ENCODE results near the gene DLGAP4.

DNA sequence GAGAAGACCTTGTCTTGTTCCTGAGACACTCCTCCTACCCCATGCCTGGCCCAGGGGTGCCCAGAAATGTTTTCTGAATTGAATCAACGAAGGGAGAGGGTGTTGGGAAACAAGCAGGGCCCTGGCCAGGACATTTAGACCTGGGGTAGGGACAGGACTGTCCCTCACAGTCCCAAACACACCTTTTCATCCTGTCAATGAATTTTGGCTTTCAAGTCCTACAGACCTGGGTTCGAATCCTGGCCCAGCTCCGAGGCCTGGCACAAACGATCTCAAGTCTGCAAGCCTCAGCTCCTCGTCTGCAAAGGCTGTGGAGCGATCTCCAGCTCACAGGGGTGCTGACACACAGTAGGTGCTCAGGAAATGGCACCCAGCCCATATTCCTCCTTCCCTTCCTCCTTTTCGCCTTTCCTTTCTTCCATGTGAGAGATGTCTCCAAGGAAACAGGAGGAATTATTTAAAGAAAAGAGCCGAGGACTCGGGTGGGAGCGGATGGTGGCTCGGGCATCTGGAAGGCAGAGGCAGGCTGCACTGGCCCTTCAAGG lies 7.3 kb upstream of the DLGAP4 start:
- TF ChIP-seq GMEB1 (CRISPR knock-in tag; IDR thresholded peaks at IDR 0.05) (no peak), CBFA2T2 (conservative IDR thresholded peaks at IDR 0.05) (no peak), TOE1 (IDR thresholded peaks at IDR 0.05; ENCODE audit: borderline replicate concordance) (no peak), TOE1 (CRISPR knock-in tag; IDR thresholded peaks at IDR 0.05; ENCODE audit: borderline replicate concordance, low read depth) (no peak), FOXK2 (conservative IDR thresholded peaks at IDR 0.05 in 1 of 2, IDR thresholded peaks at IDR 0.05 in 1 of 2; ENCODE audit: low read depth in 2 of 2) (no peak), ZZZ3 (IDR thresholded peaks at IDR 0.05) (no peak), KLF1 (tag; IDR thresholded peaks at IDR 0.05) (no peak), ELK1 (CRISPR knock-in tag; IDR thresholded peaks at IDR 0.05) (no peak), ZNF699 (CRISPR knock-in tag; IDR thresholded peaks at IDR 0.05; ENCODE audit: insufficient replicate concordance) (no peak), POLR2AphosphoS5 (IDR thresholded peaks at IDR 0.05; ENCODE audit: control insufficient read depth, insufficient read depth, low read depth, low read length) (no peak), MYC (IDR thresholded peaks at IDR 0.05; ENCODE audit: low read depth, low read length) (no peak), MYC (CRISPR knock-in tag; IDR thresholded peaks at IDR 0.05; ENCODE audit: borderline replicate concordance, low read depth) (no peak)
- TF ChIP-seq, protein P1, sequence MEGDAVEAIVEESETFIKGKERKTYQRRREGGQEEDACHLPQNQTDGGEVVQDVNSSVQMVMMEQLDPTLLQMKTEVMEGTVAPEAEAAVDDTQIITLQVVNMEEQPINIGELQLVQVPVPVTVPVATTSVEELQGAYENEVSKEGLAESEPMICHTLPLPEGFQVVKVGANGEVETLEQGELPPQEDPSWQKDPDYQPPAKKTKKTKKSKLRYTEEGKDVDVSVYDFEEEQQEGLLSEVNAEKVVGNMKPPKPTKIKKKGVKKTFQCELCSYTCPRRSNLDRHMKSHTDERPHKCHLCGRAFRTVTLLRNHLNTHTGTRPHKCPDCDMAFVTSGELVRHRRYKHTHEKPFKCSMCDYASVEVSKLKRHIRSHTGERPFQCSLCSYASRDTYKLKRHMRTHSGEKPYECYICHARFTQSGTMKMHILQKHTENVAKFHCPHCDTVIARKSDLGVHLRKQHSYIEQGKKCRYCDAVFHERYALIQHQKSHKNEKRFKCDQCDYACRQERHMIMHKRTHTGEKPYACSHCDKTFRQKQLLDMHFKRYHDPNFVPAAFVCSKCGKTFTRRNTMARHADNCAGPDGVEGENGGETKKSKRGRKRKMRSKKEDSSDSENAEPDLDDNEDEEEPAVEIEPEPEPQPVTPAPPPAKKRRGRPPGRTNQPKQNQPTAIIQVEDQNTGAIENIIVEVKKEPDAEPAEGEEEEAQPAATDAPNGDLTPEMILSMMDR (IDR thresholded peaks at IDR 0.05 in 2 of 3, conservative IDR thresholded peaks at IDR 0.05 in 1 of 3; ENCODE audit: insufficient read depth in 2 of 3, low read depth in 1 of 3, low read length in 3 of 3), result no peak

Measured in K562 (cell line).